Left cardiac atrium (tissue), 4 donors: ENCODE data around the gene QSOX2. TPM values are rescaled to one million over a fixed set of nuclear protein-coding genes. Genes with fewer than 3 reads are reported as not detected.

ENCODE experiments used
- ATAC-seq, 2 donors: fragments of 200-7000 bp; cut with Tn5 transposase; one replicate each; pipeline ENCODE4 v1.9.1; 2020; ENCODE audit warnings: mild to moderate bottlenecking in 2 of 2, moderate library complexity in 2 of 2
- DNase-seq: peaks from one replicate; pipeline ENCODE4 v3.0.0-alpha.2; 2020
- intact Hi-C, 2 donors: fragments of 100-400 bp; cut with DNase I; formaldehyde crosslinking; loops; one replicate each; pipeline versions ENCODE4 v1.14.1 to v1.15.1; 2022 to 2023
- total RNA-seq, 2 donors: library from RNA; stranded (reverse); fragmentation: NEBNext Ultra II Directional; extraction: Animal tissue kit (Norgen Biotek cat#: 25700); gene quantifications; one replicate each; pipeline ENCODE4 v1.2.1, GENCODE V29; 2021
- donor health status: DM: no; HTN: yes; CAD: no.
- donor health status: DM: no; HTN: yes; CAD: no; lungs with severe emphysema.
- donor health status: DM: yes; HTN: yes; CAD: no.
- donor health status: Dilated cardiomyopathy.

QSOX2 gene
- total RNA-seq, 2 donors from 2014 or later, result 6.5 to 6.6 TPM

GRCh38 chr9:136230773-136231172 lies 14.8 kb downstream of the QSOX2 start:
- no peak for DNase-seq
- no peak for ATAC-seq
- intact Hi-C loops, result no loop called here

DNA sequence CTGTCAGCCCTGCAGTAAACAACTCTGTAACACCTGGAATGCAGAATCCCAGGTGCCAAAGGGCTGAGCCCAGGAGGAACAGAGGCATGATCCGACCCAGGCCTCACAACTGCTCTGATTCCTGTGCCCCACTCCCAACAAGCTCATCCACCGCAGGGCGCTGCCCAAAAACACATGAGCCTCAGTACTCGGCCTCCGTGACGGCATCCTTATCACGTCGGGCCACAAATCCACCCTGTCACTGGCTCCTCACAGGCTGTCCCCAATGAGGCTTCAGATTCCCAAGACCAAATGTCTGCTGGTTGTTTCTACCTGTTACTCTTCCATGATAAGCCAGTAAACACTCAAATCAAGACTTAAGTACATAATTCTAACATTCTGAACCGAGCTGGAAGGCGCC lies 15.2 kb downstream of the QSOX2 start:
- DNase-seq, result no peak
- intact Hi-C loops, result no loop called here

GRCh38 chr9:136229096-136230065 lies 16.2 kb downstream of the QSOX2 start:
- DNase-seq, result no peak
- intact Hi-C loops, result no loop called here
- no peak for ATAC-seq

More for the DNA sequence above, 15.2 kb downstream of the QSOX2 start:
- no peak for ATAC-seq

- DNase-seq, result no peak
- ATAC-seq, result no peak
- intact Hi-C loops, result no loop called here
Measured at GRCh38 chr9:136228107-136228875, 17.3 kb downstream of the QSOX2 start.

GRCh38 chr9:136226680-136227407 lies 18.8 kb downstream of the QSOX2 start:
- ATAC-seq (no peak), DNase-seq (no peak)
- intact Hi-C loops, result no loop called here

DNA sequence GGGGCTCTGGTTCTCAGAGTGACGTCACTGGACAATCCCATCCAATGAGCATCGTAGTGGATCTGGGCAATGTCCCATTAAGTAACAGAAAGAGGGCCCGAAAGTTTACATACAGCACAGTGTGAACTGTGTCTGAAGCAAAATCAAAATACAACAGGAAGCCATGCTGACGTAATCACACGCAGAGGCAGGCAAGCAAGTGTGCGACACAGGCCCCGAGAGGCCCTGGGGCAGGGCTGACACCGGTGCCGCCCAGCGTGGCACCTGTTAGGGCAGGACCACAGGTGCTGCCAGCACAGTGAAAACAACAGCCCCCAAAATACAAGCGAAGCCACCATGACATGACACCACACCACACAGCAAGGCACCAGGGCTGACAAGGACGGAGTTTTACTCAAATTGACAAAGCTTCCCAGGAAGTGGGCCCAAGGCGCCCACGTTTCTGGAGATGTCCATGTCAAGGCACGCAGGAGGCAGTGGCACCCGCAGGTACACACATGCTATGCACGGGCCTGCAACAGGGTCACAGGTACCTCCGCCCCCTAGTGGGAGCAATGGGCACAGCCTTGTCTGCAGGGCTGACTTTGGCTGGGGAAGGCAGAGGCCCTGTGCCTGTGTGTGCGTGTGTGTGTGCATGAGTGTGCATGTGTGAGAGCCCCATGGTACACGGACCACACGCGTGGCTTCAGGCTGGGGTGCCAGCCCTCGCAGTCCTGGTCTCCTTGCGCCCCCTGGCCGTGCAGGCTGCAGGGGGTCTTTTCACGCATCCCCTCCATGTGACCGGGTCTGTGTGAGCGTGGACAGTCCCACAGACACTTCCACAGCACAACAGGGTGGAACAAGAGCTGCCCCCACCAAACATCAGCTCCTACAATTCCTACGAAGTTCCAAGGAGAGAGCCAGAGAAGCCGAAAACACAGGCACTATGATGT lies 19.6 kb downstream of the QSOX2 start:
- peak; percentile 71 to 76 for ATAC-seq

DNA sequence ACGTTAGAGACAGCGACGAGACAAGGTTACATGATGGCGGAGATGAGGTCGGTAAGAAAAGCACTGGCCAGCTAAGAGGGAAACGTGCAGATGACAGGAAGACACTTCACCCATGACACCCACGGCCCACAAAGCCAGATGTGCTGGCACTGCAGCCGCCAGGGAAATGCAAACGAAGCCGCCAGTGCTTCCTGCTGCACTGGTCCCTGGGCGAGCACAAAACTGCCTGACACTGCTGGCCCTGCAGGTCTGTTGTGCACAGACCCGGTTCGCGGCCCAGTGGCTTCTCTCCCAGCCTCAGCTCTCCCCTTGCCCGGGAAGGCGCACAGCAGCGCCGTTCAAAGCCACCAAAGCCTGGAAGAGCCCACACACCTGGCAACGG lies 20.3 kb downstream of the QSOX2 start:
- DNase-seq, result no peak
- no peak for ATAC-seq
- intact Hi-C loops, result no loop called here

More for the DNA sequence above, 19.6 kb downstream of the QSOX2 start:
- intact Hi-C loops, result no loop called here
- no peak for DNase-seq

DNA sequence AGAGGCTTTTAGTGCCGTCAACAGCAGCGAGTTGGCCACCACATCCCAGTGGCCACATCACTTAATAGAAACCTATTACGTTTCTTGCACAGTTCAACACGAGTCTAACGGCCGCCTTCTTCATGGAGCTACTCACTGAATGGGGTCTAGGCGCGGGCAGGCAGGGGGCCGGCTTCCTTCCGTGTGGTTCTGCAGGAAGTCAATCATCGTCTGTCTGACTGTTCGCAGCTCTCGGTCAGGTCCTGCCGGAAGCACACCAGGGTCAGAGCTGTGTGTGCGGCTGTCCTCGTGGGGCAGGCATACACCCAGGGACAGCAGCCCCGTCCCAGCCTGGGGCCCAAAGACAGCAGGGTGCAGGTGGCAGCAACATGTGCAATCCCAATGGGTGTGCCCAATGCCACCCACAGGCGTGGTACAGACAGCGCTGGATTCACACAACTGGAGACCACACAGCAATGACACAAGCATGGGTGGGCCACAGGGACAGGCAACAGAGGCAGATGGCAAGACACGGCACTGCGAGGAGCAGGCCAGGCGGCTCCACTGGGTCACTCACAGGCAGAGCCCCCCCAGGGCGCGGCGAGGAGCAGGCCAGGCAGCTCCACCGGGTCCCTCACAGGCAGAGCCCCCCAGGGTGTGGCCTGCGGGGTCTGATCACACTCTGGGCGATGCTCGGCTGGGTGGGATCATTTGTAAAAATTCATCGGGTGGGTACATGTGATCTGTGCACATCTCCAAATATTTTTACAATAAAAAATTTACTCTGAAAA lies 21.6 kb downstream of the QSOX2 start:
- ATAC-seq, result no peak
- DNase-seq, result no peak
- intact Hi-C loops, result no loop called here

DNA sequence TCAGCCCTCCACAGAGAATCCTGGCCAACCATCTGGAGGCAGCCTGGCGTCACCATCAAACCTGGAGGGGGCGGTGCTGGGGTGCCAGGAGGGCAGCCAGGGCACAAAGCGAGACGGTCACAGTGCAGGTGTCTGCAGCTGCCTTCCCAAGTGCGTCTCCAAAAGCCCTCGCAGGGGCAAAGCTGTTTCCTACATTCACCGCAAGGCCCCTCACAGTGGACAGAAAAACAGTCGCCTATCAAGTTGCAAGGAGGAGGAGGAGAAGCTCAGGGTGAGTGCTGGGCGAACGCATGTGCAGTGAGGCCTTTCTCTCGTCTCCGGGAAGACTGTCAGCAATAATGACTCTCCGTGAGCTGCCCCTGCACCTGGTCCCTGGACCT lies 22.7 kb downstream of the QSOX2 start:
- DNase-seq, result no peak
- intact Hi-C loops, result no loop called here

DNA sequence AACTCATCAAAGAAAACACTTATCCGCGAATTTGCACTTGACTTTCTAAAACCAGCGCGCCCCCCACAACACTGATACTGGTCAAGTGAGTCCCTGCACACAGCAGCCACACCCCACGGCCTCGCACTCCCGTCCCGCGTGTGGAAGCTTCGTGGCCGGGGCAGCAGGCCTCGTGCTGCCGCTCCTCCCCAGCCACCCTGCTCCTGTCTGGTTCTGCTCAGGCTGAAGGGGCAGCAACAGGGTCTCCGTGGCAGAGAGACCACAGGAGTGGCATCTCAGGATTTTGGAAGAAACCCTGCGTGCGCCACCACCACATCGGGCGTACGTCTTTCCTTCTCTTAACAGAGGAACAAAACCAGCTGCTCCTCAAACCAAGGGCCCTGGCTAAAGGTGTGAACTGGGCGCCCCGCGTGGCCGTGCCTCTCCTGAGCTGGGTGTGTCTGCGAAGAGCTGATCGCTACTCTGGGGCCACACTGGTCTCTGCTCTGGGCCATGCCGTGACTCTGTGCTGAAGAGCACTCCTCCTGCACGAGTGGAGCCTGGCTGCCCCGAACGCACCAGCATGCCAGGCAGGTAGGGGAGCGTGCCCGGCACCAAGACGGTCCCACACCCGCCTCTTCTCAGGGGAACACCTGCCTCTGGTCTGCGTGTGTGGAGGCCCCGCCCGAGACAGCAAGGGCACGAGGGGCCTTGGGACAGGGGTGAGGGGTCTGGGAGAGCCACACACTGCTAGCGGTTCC lies 23.3 kb downstream of the QSOX2 start:
- ATAC-seq, result no peak
- intact Hi-C loops, result no loop called here
- no peak for DNase-seq

More for the DNA sequence above, 22.7 kb downstream of the QSOX2 start:
- ATAC-seq, result no peak

GRCh38 chr9:136220017-136220729 lies 25.4 kb downstream of the QSOX2 start:
- ATAC-seq, result no peak
- intact Hi-C loops, result no loop called here
- DNase-seq, result no peak

GRCh38 chr9:136219276-136219675 lies 26.3 kb downstream of the QSOX2 start:
- intact Hi-C loops, result no loop called here
- DNase-seq (no peak), ATAC-seq (no peak)

- intact Hi-C loops, result no loop called here
Measured at GRCh38 chr9:136218673-136219072, 26.9 kb downstream of the QSOX2 start.

GRCh38 chr9:136218271-136218670 lies 27.3 kb downstream of the QSOX2 start:
- DNase-seq, result no peak
- ATAC-seq, result no peak
- intact Hi-C loops, result no loop called here

More at GRCh38 chr9:136218673-136219072, 26.9 kb downstream of the QSOX2 start:
- ATAC-seq, result no peak
- no peak for DNase-seq

DNA sequence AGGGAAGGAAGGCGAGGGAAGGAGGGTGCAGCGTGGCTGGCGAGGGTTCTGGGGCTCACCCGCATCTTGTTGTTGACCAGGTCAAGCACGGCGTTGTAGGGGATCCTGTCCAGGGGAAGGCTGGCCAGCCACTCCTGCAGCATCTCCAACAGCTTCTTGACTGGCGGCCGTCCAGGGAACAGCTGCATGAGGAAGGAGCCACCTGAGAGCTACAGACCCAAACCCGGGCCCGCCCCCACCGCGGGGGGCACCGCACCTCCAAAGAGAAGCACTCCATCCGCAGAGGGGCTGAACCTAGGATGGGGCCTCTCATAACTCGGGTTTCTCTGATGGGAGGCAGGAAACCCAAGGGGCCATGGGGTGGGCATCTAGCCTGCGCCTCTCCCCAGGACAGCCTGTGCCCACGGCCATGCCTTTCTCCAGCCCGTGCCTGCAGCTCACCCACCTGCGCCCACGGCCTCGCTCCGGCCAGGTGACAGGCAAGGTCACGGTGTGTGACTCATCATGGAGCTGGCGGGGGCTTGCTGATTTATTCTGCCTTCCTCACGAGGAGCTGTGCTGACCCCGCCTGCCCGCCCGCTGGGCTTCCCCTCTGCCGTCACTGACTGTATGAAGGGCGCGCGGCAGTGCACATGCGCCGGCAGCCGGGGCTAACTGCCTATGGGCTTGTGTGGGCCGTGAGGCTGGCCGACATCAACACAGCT lies 28.9 kb downstream of the QSOX2 start:
- intact Hi-C loops, result no loop called here
- ATAC-seq, result no peak
- DNase-seq, result no peak

DNA sequence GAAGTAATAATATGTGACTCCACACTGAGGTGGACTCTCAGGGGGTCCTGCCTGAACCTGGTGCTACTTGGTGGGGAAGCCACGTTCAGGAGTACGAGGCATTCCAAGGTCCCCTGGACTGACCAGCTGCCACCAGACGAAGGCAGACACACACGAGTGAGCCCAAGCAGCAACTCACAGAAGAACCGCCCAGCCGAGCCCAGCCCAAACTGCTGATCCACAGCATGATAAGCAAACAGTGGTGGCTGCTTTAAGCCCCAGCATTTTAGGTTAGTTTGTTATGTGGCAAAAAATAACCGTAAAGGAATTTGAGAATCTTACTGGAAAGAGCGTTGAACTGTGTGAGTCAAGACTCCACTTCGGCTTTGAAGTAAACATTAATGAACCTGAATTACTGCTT lies 31.9 kb downstream of the QSOX2 start:
- intact Hi-C loops, result no loop called here
- no peak for ATAC-seq
- DNase-seq, result no peak
